ENCODE data around the gene DYNC1H1. TPM values are rescaled to one million over a fixed set of nuclear protein-coding genes. Genes with fewer than 3 reads are reported as not detected.
"Not testable (repeated sequence)": the region's sequence is repeated elsewhere in the genome, so short reads cannot be mapped to it uniquely, and the experiment has no call there.

DYNC1H1 gene
- total RNA-seq, 1 experiment from 2014 or later, result 361 TPM

DNA sequence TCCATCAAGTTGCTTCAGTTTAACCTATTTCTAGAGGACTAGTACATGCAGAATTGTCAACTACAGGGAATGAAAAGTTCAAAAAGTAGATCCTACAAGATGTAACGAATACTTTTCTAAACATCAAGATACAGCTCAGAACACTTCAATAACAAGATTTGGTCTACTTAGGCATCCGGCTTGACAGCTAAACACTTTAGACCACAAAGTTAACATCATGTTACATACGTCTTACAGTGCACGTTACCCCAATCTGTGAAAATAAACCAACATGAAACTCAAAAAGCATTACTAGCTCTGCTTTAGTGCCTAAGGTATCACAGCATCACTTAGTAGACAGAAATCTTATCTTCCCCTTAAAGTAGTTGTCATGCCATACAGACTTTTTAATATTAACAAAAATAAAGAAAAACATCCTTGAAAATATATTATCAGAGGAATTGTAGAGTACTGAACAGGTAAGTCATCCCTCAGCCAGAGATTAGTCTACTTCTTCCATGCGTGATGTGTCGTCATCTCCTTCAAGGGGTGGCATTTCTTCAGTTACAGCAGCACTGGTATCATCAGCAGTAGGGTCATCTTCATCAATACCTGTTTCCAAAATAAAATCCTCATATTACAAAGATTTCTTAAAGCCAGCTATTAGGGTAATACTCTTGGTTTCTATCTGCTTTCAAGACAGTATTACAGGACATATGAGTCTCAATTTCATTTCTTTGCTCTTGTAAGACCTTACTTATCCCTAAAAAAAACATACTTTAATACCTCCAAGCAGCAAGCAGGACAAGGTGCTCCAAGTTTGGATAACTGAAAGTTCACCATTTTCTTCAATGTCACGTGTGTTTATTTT is 117.1 kb downstream of the DYNC1H1 start:
- CTCF ChIA-PET, result interaction anchor here (0.6 kb wide), 1 partner anchor 9 kb away, joined by 6 read pairs; no protein-coding TSS in a partner anchor
- BruUV-seq (replicated peaks), result TSS peak; percentile 10
- intact Hi-C loops (cut with micrococcal nuclease), result no loop called here

DNA sequence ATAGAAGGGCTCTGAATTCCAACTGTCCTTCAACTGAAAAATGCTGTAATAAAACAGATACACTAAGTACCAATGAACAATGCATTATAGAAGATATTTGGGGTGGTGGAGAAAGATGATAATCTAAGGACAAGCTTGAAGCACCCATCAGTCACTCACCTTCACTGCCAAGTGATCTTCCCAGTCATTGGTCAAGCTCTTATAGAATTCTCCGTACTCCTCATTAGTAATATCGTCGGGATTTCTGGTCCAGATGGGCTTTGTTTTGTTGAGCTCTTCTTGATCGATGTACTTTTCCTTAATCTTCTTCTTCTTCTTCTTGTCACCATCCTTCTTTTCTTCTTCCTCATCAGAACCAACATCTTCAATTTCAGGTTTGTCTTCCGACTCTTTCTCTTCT is 120.1 kb downstream of the DYNC1H1 start:
- H2AFZ ChIP-seq (ENCODE audit: low read depth, low read length, poor library complexity, severe bottlenecking); H3K27me3 ChIP-seq (ENCODE audit: insufficient read depth, low read length); CTCF ChIA-PET; H3K27ac ChIP-seq (ENCODE audit: low read depth, low read length); BruUV-seq (replicated peaks); ATAC-seq; intact Hi-C loops (cut with micrococcal nuclease); H3K9me2 ChIP-seq (ENCODE audit: insufficient read depth); RAD21 ChIA-PET (ENCODE audit: low non-redundant PET in 1 of 2, low total read pairs in 2 of 2, uncharacterized antibody in 2 of 2, unreplicated experiment in 2 of 2); H3K9ac ChIP-seq (ENCODE audit: low read length); H3K9me3 ChIP-seq (ENCODE audit: control insufficient read depth in 1 of 2, insufficient read depth in 1 of 2, low read depth in 1 of 2, low read length in 2 of 2); DNase-seq (ENCODE audit: low read depth, low spot score): not testable (repeated sequence)
- Histone ChIP-seq H3K36me3 (ENCODE audit: control insufficient read depth in 1 of 2, insufficient read depth in 2 of 2, low read length in 2 of 2) (peaks cover 57 to 68% of the 10 kb centered on the region in 2 experiments), H3K4me1 (ENCODE audit: control insufficient read depth in 1 of 2, insufficient read depth in 2 of 2, low read length in 2 of 2) (peaks cover 16 to 44% of the 10 kb centered on the region in 2 experiments), H4K20me1 (ENCODE audit: insufficient read depth) (peaks cover 50% of the 10 kb centered on the region), H3K79me2 (ENCODE audit: insufficient read depth, low read length) (peaks cover 66% of the 10 kb centered on the region), H3K4me2 (ENCODE audit: low read length) (peak overlapping the region; percentile 86), H3K4me3 (replicated peaks in 1 of 2; ENCODE audit: low read depth in 1 of 2, low read length in 2 of 2) (peak overlapping the region in 1 of 2 experiments; percentile 85; a peak in 2 of 4 replicates)
- POLR2A ChIA-PET, result interaction anchor here (1.5 to 3.6 kb wide), 2 partner anchors 10 to 13 kb away, joined by 4 to 13 read pairs; no protein-coding TSS in a partner anchor

More for the DNA sequence above, 117.1 kb downstream of the DYNC1H1 start:
- no peak overlapping the region for H3K9ac ChIP-seq (ENCODE audit: low read length)
- no peak overlapping the region for H3K4me3 ChIP-seq (replicated peaks in 1 of 2; ENCODE audit: low read depth in 1 of 2, low read length in 2 of 2)
- H3K4me2 ChIP-seq (ENCODE audit: low read length), result no peak overlapping the region
- H3K4me1 ChIP-seq (ENCODE audit: control insufficient read depth in 1 of 2, insufficient read depth in 2 of 2, low read length in 2 of 2), result peaks cover 6 to 24% of the 10 kb centered on the region in 2 experiments; a peak in 3 of 4 replicates
- H3K27ac ChIP-seq (ENCODE audit: low read depth, low read length), result no peak overlapping the region
- TF ChIP-seq TCF7L2 (IDR thresholded peaks at IDR 0.05; ENCODE audit: borderline replicate concordance, extremely low read depth, insufficient read depth, insufficient read length) (no peak), EZH2phosphoT487 (IDR thresholded peaks at IDR 0.05; ENCODE audit: borderline replicate concordance) (no peak), EZH2 (IDR thresholded peaks at IDR 0.05) (no peak), SP1 (IDR thresholded peaks at IDR 0.05; ENCODE audit: low read depth) (no peak), ZFX (IDR thresholded peaks at IDR 0.05) (no peak)
- TF ChIP-seq, protein P1, sequence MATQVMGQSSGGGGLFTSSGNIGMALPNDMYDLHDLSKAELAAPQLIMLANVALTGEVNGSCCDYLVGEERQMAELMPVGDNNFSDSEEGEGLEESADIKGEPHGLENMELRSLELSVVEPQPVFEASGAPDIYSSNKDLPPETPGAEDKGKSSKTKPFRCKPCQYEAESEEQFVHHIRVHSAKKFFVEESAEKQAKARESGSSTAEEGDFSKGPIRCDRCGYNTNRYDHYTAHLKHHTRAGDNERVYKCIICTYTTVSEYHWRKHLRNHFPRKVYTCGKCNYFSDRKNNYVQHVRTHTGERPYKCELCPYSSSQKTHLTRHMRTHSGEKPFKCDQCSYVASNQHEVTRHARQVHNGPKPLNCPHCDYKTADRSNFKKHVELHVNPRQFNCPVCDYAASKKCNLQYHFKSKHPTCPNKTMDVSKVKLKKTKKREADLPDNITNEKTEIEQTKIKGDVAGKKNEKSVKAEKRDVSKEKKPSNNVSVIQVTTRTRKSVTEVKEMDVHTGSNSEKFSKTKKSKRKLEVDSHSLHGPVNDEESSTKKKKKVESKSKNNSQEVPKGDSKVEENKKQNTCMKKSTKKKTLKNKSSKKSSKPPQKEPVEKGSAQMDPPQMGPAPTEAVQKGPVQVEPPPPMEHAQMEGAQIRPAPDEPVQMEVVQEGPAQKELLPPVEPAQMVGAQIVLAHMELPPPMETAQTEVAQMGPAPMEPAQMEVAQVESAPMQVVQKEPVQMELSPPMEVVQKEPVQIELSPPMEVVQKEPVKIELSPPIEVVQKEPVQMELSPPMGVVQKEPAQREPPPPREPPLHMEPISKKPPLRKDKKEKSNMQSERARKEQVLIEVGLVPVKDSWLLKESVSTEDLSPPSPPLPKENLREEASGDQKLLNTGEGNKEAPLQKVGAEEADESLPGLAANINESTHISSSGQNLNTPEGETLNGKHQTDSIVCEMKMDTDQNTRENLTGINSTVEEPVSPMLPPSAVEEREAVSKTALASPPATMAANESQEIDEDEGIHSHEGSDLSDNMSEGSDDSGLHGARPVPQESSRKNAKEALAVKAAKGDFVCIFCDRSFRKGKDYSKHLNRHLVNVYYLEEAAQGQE (IDR thresholded peaks at IDR 0.05; ENCODE audit: low read depth), result no peak
- no peaks in the 10 kb centered on the region for H3K9me2 ChIP-seq (ENCODE audit: insufficient read depth)
- no peak for ATAC-seq
- no peaks in the 10 kb centered on the region for H3K9me3 ChIP-seq (ENCODE audit: control insufficient read depth in 1 of 2, insufficient read depth in 1 of 2, low read depth in 1 of 2, low read length in 2 of 2)
- DNase-seq (ENCODE audit: low read depth, low spot score), result no peak
- RAD21 ChIA-PET (ENCODE audit: low non-redundant PET in 1 of 2, low total read pairs in 2 of 2, uncharacterized antibody in 2 of 2, unreplicated experiment in 2 of 2), result no interaction called here
- H4K20me1 ChIP-seq (ENCODE audit: insufficient read depth), result peaks cover 50% of the 10 kb centered on the region
- H3K79me2 ChIP-seq (ENCODE audit: insufficient read depth, low read length), result peaks cover 56% of the 10 kb centered on the region
- POLR2A ChIA-PET, result interaction anchor here (1.1 kb wide), 1 partner anchor 10 kb away, joined by 3 read pairs; no protein-coding TSS in a partner anchor
- peaks cover 57 to 71% of the 10 kb centered on the region in 2 experiments for H3K36me3 ChIP-seq (ENCODE audit: control insufficient read depth in 1 of 2, insufficient read depth in 2 of 2, low read length in 2 of 2)
- no peaks in the 10 kb centered on the region for H3K27me3 ChIP-seq (ENCODE audit: insufficient read depth, low read length)
- H2AFZ ChIP-seq (ENCODE audit: low read depth, low read length, poor library complexity, severe bottlenecking), result no peak overlapping the region

Measured in HCT116 (cell line).